NCI-H69 (cell line): ENCODE data around the gene RAB11FIP2.

Experiments used
- DNase-seq: peaks from one replicate; lab custom pipeline; 2025; lab: John Stamatoyannopoulos, UW

RAB11FIP2 gene

DNA sequence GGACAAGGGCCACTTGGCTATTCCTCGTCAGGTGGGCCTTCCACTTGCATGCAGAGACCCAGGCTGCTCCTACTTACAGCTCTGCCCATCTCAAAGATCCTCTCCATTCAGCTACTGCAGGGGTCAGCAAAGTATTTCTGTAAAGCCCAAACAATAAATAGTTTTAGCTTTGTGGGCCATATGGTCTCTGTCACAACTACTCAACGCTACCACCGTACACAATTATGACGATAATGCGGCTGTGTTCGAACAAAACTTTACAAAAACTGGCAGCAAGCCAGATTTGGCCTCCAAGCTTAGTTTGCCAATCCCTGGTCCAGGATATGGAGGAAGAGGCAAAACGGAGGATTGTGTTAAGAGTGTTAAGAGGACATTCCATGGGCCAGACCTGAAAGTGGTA, 12.8 kb downstream of the RAB11FIP2 start:
- DNase-seq: peak; percentile 21

GRCh38 chr10:118032564-118032963, 14.2 kb downstream of the RAB11FIP2 start:
- no peak for DNase-seq

GRCh38 chr10:118031351-118032075, 15.2 kb downstream of the RAB11FIP2 start:
- DNase-seq: peak; percentile 44

GRCh38 chr10:118028619-118029018, 18.1 kb downstream of the RAB11FIP2 start:
- no peak for DNase-seq

DNA sequence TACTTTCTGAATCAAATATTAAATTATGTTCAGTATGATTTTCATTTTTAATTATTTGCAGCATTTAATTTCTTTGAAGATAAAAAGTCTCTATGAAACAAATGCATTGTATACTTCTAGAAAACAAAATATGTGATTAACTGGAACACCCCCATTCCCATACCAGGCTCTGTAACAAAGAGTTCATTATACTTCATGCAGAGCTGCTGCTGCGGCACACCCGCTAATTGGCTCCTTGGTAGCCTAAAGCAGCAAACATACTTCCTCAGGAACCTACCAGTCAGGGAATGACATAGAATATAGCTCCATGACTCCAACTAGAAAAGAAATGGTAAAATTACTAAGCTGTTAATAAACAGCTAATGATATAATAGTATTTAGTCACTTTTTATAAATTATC, 19.3 kb downstream of the RAB11FIP2 start:
- DNase-seq: peak; percentile 59

GRCh38 chr10:118026936-118027335, 19.8 kb downstream of the RAB11FIP2 start:
- no peak for DNase-seq

GRCh38 chr10:118020365-118020764, 26.4 kb downstream of the RAB11FIP2 start:
- DNase-seq: peak; percentile 59

- peak; percentile 23 for DNase-seq
These were observed 28.9 kb downstream of the RAB11FIP2 start for GRCh38 chr10:118017850-118018249.

- no peak for DNase-seq
These were observed 29.5 kb downstream of the RAB11FIP2 start for GRCh38 chr10:118017071-118017740.

- peak; percentile 81 for DNase-seq
These were observed 33.7 kb downstream of the RAB11FIP2 start for GRCh38 chr10:118012952-118013525.

DNA sequence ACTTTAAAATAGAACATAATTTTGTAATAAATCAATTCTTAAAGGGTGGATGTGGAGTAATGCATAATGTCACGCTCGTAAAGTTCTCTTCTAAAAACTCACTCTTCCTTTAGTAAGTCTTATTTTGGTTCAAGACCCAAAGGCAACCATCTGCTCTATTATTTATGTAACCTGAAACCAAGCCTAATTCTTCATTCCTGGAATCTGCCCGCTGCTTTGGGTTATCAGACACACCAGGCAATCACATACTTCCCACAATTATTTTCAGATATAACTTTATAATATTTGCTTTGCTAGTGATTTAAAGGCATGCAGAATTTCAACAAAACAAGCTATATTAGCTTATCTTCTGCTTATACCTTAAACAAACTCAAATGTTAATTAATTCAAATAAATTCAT, 39.0 kb downstream of the RAB11FIP2 start:
- DNase-seq: peak; percentile 56

- peak; percentile 11 for DNase-seq
These were observed 43.6 kb downstream of the RAB11FIP2 start for GRCh38 chr10:118003126-118003525.

DNA sequence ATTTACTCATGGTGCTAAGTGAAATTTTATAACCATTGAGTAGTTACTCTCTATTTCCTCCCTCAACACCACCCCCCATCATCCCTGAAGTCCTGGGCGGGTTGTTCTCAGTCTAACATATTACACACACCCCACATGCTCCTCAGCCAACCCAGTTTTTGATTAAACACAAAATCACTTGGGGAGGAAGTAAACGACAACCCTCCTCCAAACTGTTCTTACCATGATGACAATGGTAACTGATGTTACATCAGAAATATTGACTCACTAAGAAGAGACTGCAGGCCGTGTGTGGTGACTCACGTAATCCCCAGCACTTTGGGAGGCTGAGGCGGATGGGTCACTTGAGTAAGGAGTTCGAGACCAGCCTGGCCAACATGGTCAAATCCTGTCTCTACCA, 44.2 kb downstream of the RAB11FIP2 start:
- DNase-seq: peak; percentile 28

DNA sequence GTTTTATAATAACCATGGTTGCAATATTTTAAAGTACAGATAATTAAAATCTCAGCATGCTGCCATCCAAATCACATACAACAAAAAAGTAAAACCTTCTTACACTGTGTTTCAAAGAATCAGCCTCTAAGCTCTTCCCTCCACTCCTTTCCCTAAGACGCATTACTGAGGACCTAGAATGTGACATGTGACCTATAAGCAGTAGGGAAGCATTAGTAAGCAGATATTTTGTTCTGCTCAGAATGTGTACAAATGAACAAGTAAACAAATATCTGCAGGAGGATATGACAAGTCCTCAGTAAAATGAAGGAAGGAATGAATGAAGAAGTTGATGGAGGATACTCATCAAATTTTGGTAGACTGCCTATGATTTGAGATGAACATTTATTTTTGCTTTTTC, 49.1 kb downstream of the RAB11FIP2 start:
- peak; percentile 36 for DNase-seq

DNA sequence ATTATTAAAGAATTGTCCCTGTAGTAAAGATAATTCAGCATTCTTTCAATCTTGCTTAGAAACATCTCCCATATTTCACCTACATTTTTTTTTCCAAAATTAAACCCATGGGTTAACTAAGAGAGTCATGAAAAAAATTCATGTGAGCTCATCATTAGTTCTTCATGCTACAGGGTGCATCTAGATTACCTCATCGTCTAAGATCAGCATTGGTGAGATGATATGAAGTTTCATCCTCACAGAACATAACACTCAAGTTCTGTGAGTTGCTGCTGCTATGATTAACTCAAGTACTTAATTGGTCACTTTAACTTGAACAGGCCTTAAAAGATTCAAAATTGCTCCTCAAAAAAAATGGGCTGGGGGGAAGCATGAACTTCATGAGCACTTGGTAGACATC, 50.0 kb downstream of the RAB11FIP2 start:
- DNase-seq: peak; percentile 45

GRCh38 chr10:117994771-117995170, 52.0 kb downstream of the RAB11FIP2 start:
- peak; percentile 30 for DNase-seq

- DNase-seq: peak; percentile 89
These were observed 53.6 kb downstream of the RAB11FIP2 start for GRCh38 chr10:117993166-117993565.

GRCh38 chr10:117991701-117992100, 55.0 kb downstream of the RAB11FIP2 start:
- no peak for DNase-seq

GRCh38 chr10:117989962-117990361, 56.8 kb downstream of the RAB11FIP2 start:
- no peak for DNase-seq

DNA sequence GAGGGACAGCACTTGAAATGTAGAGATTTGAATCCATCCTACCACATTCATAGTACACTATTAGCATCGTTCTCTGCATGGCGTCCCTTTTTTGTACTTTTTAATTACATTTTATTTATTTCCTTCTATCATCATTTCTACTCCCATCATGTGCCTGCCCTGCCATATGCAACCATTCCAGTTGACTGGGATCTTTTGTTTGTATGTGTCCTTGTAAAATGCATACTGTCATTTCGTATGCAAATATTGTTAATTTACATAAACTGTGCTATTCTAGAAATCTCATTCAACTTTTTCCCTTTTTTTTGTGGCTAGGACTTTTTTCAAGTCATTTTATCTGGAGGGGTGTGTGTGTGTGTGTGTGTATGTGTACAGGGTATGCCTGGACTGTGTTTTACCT, 57.9 kb downstream of the RAB11FIP2 start:
- no peak for DNase-seq

- no peak for DNase-seq
These were observed 59.4 kb downstream of the RAB11FIP2 start for GRCh38 chr10:117987244-117987909.

DNA sequence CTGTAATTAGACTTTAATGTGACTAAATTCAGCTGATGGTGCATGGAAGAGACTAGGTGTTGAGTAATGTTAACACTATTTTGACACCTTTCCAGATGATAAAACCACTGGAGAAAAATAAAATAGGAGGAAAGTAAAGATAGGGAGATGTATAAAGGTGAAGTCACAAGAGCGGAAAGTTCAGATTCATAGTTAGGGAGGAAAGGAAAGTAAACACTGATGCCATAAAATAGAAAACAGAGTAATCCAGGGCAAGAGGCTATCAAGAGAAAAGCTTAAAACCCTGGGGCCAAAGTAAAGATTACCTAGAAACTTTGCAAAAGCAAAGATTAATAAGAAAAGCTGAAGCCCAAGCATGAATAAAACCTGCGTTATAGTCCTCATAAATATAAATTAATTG, 62.8 kb downstream of the RAB11FIP2 start:
- DNase-seq: no peak
